C4-2B (cell line): ENCODE data around the gene TMEM179.

Experiments used
- H3K27ac ChIP-seq: fragments of 450-650 bp; 2 replicates; pipeline ENCODE4 v1.5.1; 2017
- CTCF ChIP-seq: fragments of 450-650 bp; conservative IDR thresholded peaks from 2 replicates; pipeline ENCODE4 v1.5.1; 2017; ENCODE audit warnings: mild to moderate bottlenecking
- ZFX ChIP-seq: fragments of 450-650 bp; IDR thresholded peaks from 2 replicates; pipeline ENCODE4 v1.6.1; 2017

Gene TMEM179

GRCh38 chr14:104563742-104564615, 40.6 kb downstream of the TMEM179 start:
- TF ChIP-seq CTCF (peak; percentile 96), ZFX (no peak)
- no peak overlapping the region for H3K27ac ChIP-seq

DNA sequence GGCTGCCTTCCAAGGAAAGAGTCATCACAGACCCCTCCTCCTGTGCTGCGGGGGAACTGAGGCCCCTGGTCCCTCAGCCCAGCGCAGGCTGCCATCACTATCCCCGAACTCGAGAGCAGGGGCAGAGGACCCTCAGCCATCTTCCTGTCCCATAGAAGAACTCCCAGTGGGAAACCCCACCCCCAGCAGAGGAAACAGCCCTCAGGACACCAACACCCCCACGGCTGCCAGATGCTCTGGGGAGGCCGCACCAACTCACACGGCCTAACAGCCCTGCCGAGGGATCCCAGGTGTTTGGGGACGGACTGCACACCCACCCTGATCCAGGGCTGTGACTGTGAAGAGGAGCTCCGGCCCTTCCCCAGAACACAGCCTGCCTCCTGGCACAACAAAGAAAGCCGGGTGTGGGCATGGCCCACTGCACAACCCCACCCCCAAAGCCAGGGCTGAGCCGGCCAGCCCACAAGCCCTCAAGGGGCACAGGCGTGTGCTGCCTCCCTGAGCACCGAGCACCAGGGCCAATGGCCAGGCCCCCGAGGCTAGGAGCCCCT, 41.3 kb downstream of the TMEM179 start:
- TF ChIP-seq ZFX, result no peak
- TF ChIP-seq CTCF, result no peak
- H3K27ac ChIP-seq, result no peak overlapping the region

DNA sequence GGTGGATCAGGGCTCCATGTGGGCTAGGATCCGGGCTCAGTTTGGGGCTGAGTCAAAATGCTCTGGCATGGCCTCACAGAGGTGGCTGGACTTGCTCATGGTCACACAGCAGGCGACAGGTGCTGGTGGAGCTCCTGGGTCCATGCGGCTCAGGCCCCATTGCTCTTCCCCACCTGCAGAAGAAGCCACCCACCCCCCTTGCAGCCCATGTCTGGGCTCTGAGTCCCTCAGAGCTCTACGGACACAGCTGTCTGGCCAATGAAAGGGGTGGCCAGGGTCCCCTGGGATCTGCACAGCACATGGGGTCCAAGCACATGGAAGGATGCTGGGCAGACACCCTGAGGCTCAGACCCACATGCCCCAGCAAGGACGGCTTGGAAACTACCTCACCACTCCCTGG, 42.0 kb downstream of the TMEM179 start:
- TF ChIP-seq CTCF, result no peak
- TF ChIP-seq ZFX, result no peak
- no peak overlapping the region for H3K27ac ChIP-seq

DNA sequence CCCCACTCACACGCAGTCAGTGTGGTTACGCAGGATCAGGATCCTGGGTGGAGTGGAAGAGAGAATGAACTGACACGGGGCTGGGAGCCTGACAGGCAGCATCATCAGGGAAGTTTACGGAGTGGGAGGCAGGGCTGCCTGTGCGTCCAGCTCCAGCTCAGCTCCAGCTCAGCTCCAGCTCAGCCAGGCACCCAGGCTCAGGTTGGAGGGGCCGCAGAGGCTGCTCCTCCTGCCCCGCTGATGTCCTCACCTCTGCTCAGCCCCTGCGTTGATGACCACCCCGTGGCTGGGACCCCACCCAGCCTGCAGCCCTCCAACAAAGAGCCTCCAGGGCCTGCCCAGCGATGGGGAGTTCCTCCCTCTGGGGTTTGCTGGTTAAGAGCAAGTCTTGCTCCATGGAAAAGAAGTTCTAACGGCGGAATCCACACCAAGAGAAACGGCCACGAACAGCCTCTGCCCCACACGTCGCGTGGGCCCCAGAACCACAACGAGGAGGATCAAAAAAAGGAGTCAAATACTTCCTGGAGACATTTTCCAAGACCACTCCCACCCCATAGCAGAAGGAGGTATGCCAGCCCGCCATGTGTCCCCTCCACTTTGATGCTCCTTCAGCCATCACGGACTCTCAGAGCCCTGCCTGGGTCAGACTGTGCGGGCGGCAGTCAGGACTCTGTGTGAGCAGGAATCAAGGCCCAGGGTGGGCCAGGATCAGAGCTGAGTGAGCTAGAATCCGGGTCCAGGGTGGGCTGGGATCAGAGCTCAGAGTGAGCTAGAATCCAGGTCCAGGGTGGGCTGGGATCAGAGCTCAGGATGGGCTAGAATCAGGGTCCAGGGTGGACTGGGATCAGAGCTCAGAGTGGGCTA, 42.7 kb downstream of the TMEM179 start:
- TF ChIP-seq ZFX, result no peak
- no peak overlapping the region for H3K27ac ChIP-seq

- TF ChIP-seq CTCF, result no peak
- TF ChIP-seq ZFX, result no peak
- H3K27ac ChIP-seq, result no peak overlapping the region
These were observed 43.4 kb downstream of the TMEM179 start for GRCh38 chr14:104561124-104561557.

- H3K27ac ChIP-seq, result no peak overlapping the region
- TF ChIP-seq ZFX (no peak), CTCF (no peak)
These were observed 44.0 kb downstream of the TMEM179 start for GRCh38 chr14:104560586-104560945.

GRCh38 chr14:104559804-104560585, 44.6 kb downstream of the TMEM179 start:
- no peak overlapping the region for H3K27ac ChIP-seq
- TF ChIP-seq CTCF, result no peak
- TF ChIP-seq ZFX, result no peak
